ENCODE results near the gene LIX1L. TPM values are rescaled to one million over a fixed set of nuclear protein-coding genes. Genes with fewer than 3 reads are reported as not detected.

The LIX1L gene
- total and polyA plus RNA-seq, 2 of the 13 experiments (the other 11 are each of a cell fraction or from before 2014, with no cell fraction given): 8.1 to 24.9 TPM

- TF ChIP-seq ZBTB33 (CRISPR knock-in tag; IDR thresholded peaks at IDR 0.05) (no peak), NBN (conservative IDR thresholded peaks at IDR 0.05) (no peak), JUNB (CRISPR knock-in tag; IDR thresholded peaks at IDR 0.05; ENCODE audit: borderline replicate concordance) (no peak), KLF13 (CRISPR knock-in tag; IDR thresholded peaks at IDR 0.05) (no peak), RARG (CRISPR knock-in tag; IDR thresholded peaks at IDR 0.05; ENCODE audit: low read depth) (no peak), ADNP (CRISPR knock-in tag; IDR thresholded peaks at IDR 0.05) (no peak), KLF15 (CRISPR knock-in tag; IDR thresholded peaks at IDR 0.05; ENCODE audit: borderline replicate concordance) (no peak), THRA (CRISPR knock-in tag; IDR thresholded peaks at IDR 0.05; ENCODE audit: borderline replicate concordance) (no peak), PRMT3 (CRISPR knock-in tag; IDR thresholded peaks at IDR 0.05; ENCODE audit: borderline replicate concordance, low read depth) (no peak), ZFYVE20 (CRISPR knock-in tag; IDR thresholded peaks at IDR 0.05; ENCODE audit: borderline replicate concordance, low read depth) (no peak), ZNF878 (CRISPR knock-in tag; IDR thresholded peaks at IDR 0.05) (no peak), SRSF1 (optimal IDR thresholded peaks at IDR 0.05; ENCODE audit: low read depth, low read length) (no peak), CREB1 (IDR thresholded peaks at IDR 0.05) (no peak), CREB1 (CRISPR knock-in tag; IDR thresholded peaks at IDR 0.05) (peak; percentile 64; the same call in 1 of the 2 replicates)
- TF ChIP-seq, protein P1, sequence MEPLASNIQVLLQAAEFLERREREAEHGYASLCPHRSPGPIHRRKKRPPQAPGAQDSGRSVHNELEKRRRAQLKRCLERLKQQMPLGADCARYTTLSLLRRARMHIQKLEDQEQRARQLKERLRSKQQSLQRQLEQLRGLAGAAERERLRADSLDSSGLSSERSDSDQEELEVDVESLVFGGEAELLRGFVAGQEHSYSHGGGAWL (CRISPR knock-in tag; IDR thresholded peaks at IDR 0.05): peak; percentile 47
- TF ChIP-seq, protein P2, sequence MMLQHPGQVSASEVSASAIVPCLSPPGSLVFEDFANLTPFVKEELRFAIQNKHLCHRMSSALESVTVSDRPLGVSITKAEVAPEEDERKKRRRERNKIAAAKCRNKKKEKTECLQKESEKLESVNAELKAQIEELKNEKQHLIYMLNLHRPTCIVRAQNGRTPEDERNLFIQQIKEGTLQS (CRISPR knock-in tag; IDR thresholded peaks at IDR 0.05): no peak
- TF ChIP-seq, protein P3, sequence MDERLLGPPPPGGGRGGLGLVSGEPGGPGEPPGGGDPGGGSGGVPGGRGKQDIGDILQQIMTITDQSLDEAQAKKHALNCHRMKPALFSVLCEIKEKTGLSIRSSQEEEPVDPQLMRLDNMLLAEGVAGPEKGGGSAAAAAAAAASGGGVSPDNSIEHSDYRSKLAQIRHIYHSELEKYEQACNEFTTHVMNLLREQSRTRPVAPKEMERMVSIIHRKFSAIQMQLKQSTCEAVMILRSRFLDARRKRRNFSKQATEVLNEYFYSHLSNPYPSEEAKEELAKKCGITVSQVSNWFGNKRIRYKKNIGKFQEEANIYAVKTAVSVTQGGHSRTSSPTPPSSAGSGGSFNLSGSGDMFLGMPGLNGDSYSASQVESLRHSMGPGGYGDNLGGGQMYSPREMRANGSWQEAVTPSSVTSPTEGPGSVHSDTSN (CRISPR knock-in tag; IDR thresholded peaks at IDR 0.05): no peak
These were observed 6.7 kb upstream of the LIX1L start, which contains the start of the genes ANKRD34A and POLR3GL (continued) for GRCh38 chr1:145964328-145965118.

All from HepG2 (cell line).